Stomach (tissue), 4 donors: ENCODE measurements around the gene OGFR.

Experiments
- POLR2AphosphoS5 ChIP-seq, 3 donors: sonication (generic); formaldehyde crosslinking; IDR thresholded peaks; one replicate each; pipeline ENCODE4 v1.6.1; 2016; ENCODE audit warnings: antibody characterized with exemption in 3 of 3
- TF ChIP-seq, protein P1 (sequence below), 7 experiments: fragments of 450-650 bp in 4 of 7; fragments of 200-600 bp in 3 of 7; sonication (generic) in 3 of 7; IDR thresholded peaks; one replicate each; pipeline ENCODE4 v1.5.1; 2016 to 2019; ENCODE audit warnings: antibody characterized with exemption in 7 of 7, control low read depth in 2 of 7, mild to moderate bottlenecking in 1 of 7

DNA sequence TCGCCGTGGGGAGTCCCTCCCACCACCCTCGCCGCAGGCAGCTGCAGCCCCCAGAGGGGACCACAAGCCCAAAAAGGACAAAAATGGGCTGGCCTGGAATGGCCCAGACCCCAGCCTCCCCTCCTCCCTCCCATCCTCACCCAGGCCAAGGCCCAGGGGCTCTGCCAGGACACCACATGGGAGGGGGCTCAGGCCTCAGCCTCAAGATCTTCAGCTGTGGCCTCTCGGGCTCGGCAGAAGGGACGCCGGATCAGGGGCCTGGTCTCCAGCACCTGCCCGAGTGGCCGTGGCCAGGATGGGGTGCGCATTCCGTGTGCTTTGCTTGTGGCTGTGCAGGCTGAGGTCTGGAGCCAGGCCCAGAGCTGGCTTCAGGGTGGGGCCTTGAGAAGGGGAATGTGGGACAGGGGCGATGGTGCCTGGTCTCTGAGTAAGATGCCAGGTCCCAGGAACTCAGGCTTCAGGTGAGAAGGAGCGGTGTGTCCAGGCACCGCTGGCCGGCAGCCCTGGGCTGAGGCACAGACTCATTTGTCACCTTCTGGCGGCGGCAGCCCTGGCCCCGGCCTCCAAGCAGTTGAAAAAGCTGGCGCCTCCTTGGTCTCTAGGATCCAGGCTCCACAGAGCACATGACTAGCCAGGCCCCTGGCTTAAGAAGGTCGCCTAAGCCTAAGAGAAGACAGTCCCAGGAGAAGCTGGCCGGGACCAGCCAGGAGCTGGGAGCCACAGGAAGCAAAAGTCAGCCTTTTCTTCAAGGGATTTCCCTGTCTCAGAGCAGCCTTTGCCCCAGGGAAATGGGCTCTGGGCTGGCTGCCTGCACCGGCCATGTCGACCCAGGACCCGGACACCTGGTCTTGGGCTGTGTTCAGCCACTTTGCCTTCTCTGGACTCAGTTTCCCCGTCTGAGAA, 43.5 kb upstream of the OGFR start:
- TF ChIP-seq, protein P1, sequence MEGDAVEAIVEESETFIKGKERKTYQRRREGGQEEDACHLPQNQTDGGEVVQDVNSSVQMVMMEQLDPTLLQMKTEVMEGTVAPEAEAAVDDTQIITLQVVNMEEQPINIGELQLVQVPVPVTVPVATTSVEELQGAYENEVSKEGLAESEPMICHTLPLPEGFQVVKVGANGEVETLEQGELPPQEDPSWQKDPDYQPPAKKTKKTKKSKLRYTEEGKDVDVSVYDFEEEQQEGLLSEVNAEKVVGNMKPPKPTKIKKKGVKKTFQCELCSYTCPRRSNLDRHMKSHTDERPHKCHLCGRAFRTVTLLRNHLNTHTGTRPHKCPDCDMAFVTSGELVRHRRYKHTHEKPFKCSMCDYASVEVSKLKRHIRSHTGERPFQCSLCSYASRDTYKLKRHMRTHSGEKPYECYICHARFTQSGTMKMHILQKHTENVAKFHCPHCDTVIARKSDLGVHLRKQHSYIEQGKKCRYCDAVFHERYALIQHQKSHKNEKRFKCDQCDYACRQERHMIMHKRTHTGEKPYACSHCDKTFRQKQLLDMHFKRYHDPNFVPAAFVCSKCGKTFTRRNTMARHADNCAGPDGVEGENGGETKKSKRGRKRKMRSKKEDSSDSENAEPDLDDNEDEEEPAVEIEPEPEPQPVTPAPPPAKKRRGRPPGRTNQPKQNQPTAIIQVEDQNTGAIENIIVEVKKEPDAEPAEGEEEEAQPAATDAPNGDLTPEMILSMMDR (IDR thresholded peaks at IDR 0.05) = no peak
- no peak for TF ChIP-seq POLR2AphosphoS5 (IDR thresholded peaks at IDR 0.05)
